H9 (cell line): Measurements from ENCODE around the gene MGST2. TPM values are rescaled to one million over a fixed set of nuclear protein-coding genes. Genes with fewer than 3 reads are reported as not detected.

Experiments
- DNase-seq: peaks from one replicate; pipeline ENCODE4 v3.0.0-alpha.2; 2017
- H2AFZ ChIP-seq: one replicate; pipeline ENCODE4 v1.6.1; 2013; ENCODE audit warnings: mild to moderate bottlenecking, low read length, control low read depth, moderate library complexity
- H2AK5ac ChIP-seq: 2 replicates; pipeline ENCODE4 v1.6.1; 2013; ENCODE audit warnings: low read length, control low read depth, mixed read lengths; ENCODE audit not compliant: insufficient read length
- H2BK120ac ChIP-seq: one replicate; pipeline ENCODE4 v1.6.1; 2013; ENCODE audit warnings: low read depth, mild to moderate bottlenecking, low read length, control low read depth, inconsistent platforms; ENCODE audit not compliant: poor library complexity, severe bottlenecking
- H2BK12ac ChIP-seq: 2 replicates; pipeline ENCODE4 v1.6.1; 2013; ENCODE audit warnings: low read length, control low read depth, mixed read lengths, low read depth; ENCODE audit not compliant: insufficient read length
- H2BK15ac ChIP-seq: 2 replicates; pipeline ENCODE4 v1.6.1; 2013; ENCODE audit warnings: low read depth, low read length, control low read depth
- H2BK20ac ChIP-seq: one replicate; pipeline ENCODE4 v1.6.1; 2013; ENCODE audit warnings: low read depth, mild to moderate bottlenecking, low read length, control low read depth, inconsistent platforms; ENCODE audit not compliant: poor library complexity, severe bottlenecking
- H2BK5ac ChIP-seq: 2 replicates; pipeline ENCODE4 v1.6.1; 2013; ENCODE audit warnings: low read length, control low read depth, mixed read lengths; ENCODE audit not compliant: insufficient read length
- H3K14ac ChIP-seq: 2 replicates; pipeline ENCODE4 v1.6.1; 2013; ENCODE audit warnings: low read length, control low read depth; ENCODE audit not compliant: insufficient read depth
- H3K18ac ChIP-seq: 2 replicates; pipeline ENCODE4 v1.6.1; 2013; ENCODE audit warnings: low read depth, mild to moderate bottlenecking, mixed read lengths, low read length, control low read depth; ENCODE audit not compliant: insufficient read length
- H3K23ac ChIP-seq: 2 replicates; pipeline ENCODE4 v1.6.1; 2013; ENCODE audit warnings: low read length, control low read depth, mixed read lengths, low read depth; ENCODE audit not compliant: insufficient read length
- H3K23me2 ChIP-seq: 2 replicates; pipeline ENCODE4 v1.6.1; 2013; ENCODE audit warnings: low read depth, mild to moderate bottlenecking, mixed read lengths, low read length, control low read depth; ENCODE audit not compliant: insufficient read length, poor library complexity, severe bottlenecking
- H3K27ac ChIP-seq: 2 replicates; pipeline ENCODE4 v1.5.1; 2013; ENCODE audit warnings: low read length, control low read depth, mixed read lengths, low read depth; ENCODE audit not compliant: insufficient read length
- H3K27me3 ChIP-seq: 2 replicates; pipeline ENCODE4 v1.6.1; 2013; ENCODE audit warnings: low read length, control low read depth, inconsistent platforms; ENCODE audit not compliant: insufficient read depth
- H3K4ac ChIP-seq: 2 replicates; pipeline ENCODE4 v1.6.1; 2013; ENCODE audit warnings: low read depth, mild to moderate bottlenecking, control low read depth, inconsistent platforms, low read length, moderate library complexity
- H3K4me1 ChIP-seq: 2 replicates; pipeline ENCODE4 v1.6.1; 2013; ENCODE audit warnings: low read length, control low read depth, inconsistent platforms; ENCODE audit not compliant: insufficient read depth
- H3K4me2 ChIP-seq: 2 replicates; pipeline ENCODE4 v1.6.1; 2013; ENCODE audit warnings: low read length, control low read depth, mixed read lengths; ENCODE audit not compliant: insufficient read length, insufficient read depth
- H3K56ac ChIP-seq: 2 replicates; pipeline ENCODE4 v1.6.1; 2013; ENCODE audit warnings: low read depth, mild to moderate bottlenecking, mixed read lengths, low read length, control low read depth; ENCODE audit not compliant: insufficient read length
- H3K79me1 ChIP-seq: 2 replicates; pipeline ENCODE4 v1.6.1; 2013; ENCODE audit warnings: low read depth, mild to moderate bottlenecking, moderate library complexity, low read length, control low read depth, inconsistent platforms; ENCODE audit not compliant: insufficient read depth, poor library complexity, severe bottlenecking
- H3K79me2 ChIP-seq: 2 replicates; pipeline ENCODE4 v1.6.1; 2013; ENCODE audit warnings: low read length, control low read depth, inconsistent platforms; ENCODE audit not compliant: insufficient read depth
- H3K9ac ChIP-seq: 2 replicates; pipeline ENCODE4 v1.6.1; 2013; ENCODE audit warnings: low read length, control low read depth, mixed read lengths; ENCODE audit not compliant: insufficient read length; ENCODE audit errors: extremely low read depth
- H3K9me3 ChIP-seq: one replicate; pipeline ENCODE4 v1.6.1; 2013; ENCODE audit warnings: low read depth, low read length, inconsistent platforms; ENCODE audit not compliant: control insufficient read depth
- H3T11ph ChIP-seq: one replicate; pipeline ENCODE4 v1.6.1; 2013; ENCODE audit warnings: mild to moderate bottlenecking, low read length, control low read depth, inconsistent platforms
- H4K20me1 ChIP-seq: one replicate; pipeline ENCODE4 v1.6.1; 2013; ENCODE audit not compliant: control insufficient read depth, insufficient read length, insufficient read depth
- H4K5ac ChIP-seq: 2 replicates; pipeline ENCODE4 v1.6.1; 2013; ENCODE audit warnings: low read depth, mild to moderate bottlenecking, mixed read lengths, low read length, control low read depth; ENCODE audit not compliant: insufficient read length
- H4K8ac ChIP-seq: replicated peaks from 2 replicates; pipeline ENCODE4 v1.6.1; 2013; ENCODE audit warnings: low read length, control low read depth, mixed read lengths, low read depth; ENCODE audit not compliant: insufficient read length
- H4K91ac ChIP-seq: 2 replicates; pipeline ENCODE4 v1.6.1; 2013; ENCODE audit warnings: low read depth, mild to moderate bottlenecking, moderate library complexity, mixed read lengths, low read length, control low read depth; ENCODE audit not compliant: insufficient read length
- H3K27ac Mint-ChIP-seq, 3 experiments: 2 replicates in 2 of 3; 3 replicates in 1 of 3; pipeline ENCODE4 v1.8.0; 2020 to 2021; ENCODE audit warnings: mixed read lengths in 3 of 3, mild to moderate bottlenecking in 1 of 3, moderate library complexity in 1 of 3
- H3K27me3 Mint-ChIP-seq: 2 replicates; pipeline ENCODE4 v1.8.0; 2021; ENCODE audit warnings: low read depth, mild to moderate bottlenecking, moderate library complexity, mixed read lengths
- H3K36me3 Mint-ChIP-seq, 3 experiments: 2 replicates in 2 of 3; 3 replicates in 1 of 3; pipeline ENCODE4 v1.8.0; 2020 to 2021; ENCODE audit warnings: low read depth in 3 of 3, mixed read lengths in 3 of 3; ENCODE audit not compliant: insufficient read depth in 1 of 3
- H3K4me1 Mint-ChIP-seq, 2 experiments: 2 replicates each; pipeline ENCODE4 v1.8.0; 2020; ENCODE audit warnings: mixed read lengths in 2 of 2
- H3K4me3 Mint-ChIP-seq, 2 experiments: 2 replicates in 1 of 2; 3 replicates in 1 of 2; pipeline ENCODE4 v1.8.0; 2020 to 2021; ENCODE audit warnings: mild to moderate bottlenecking in 2 of 2, mixed read lengths in 2 of 2, moderate library complexity in 1 of 2
- H3K9me3 Mint-ChIP-seq, 2 experiments: 2 replicates in 1 of 2; 3 replicates in 1 of 2; pipeline ENCODE4 v1.8.0; 2020; ENCODE audit warnings: mild to moderate bottlenecking in 2 of 2, mixed read lengths in 2 of 2, moderate library complexity in 1 of 2
- CTCF ChIP-seq: fragments of 200-600 bp; sonication (generic); conservative IDR thresholded peaks from 3 replicates; pipeline ENCODE4 v1.8.0; 2021; ENCODE audit warnings: antibody characterized with exemption, mild to moderate bottlenecking
- WGBS: extraction: QIAGEN DNeasy Blood & Tissue Kit; methylation state at CpG from one replicate; pipeline ENCODE4 v1.1.7; 2013; ENCODE audit warnings: missing lambda C conversion rate, low lambda C conversion rate, mixed read lengths; ENCODE audit not compliant: insufficient read length; ENCODE audit errors: extremely low coverage; 5-methylcytosine and 5-hydroxymethylcytosine counted together
- total RNA-seq: library from RNA; stranded (reverse); gene quantifications from 2 replicates; pipeline ENCODE4 v1.2.1, GENCODE V29; 2021

Gene MGST2
- total RNA-seq, 1 experiment from 2014 or later = 6.4 TPM

- no peak overlapping the region for H4K5ac ChIP-seq
- Mint-ChIP-seq H3K4me3 (no peak overlapping the region), H3K27ac (no peak overlapping the region), H3K27me3 (peaks cover 99% of the 10 kb centered on the region), H3K36me3 (no peaks in the 10 kb centered on the region; a peak in 1 of 7 replicates), H3K4me1 (peaks cover 31 to 36% of the 10 kb centered on the region in 2 experiments), H3K9me3 (peaks cover 0 to 10% of the 10 kb centered on the region in 2 experiments; a peak in 3 of 5 replicates)
- H3K4ac ChIP-seq = no peak overlapping the region
- no peak overlapping the region for H2BK15ac ChIP-seq
- H3T11ph ChIP-seq = no peak overlapping the region
- peaks cover 2% of the 10 kb centered on the region; the same call in 1 of the 2 replicates for H3K4me1 ChIP-seq
- H3K9me3 ChIP-seq = no peaks in the 10 kb centered on the region
- H2AK5ac ChIP-seq = no peak overlapping the region
- H3K56ac ChIP-seq = no peak overlapping the region
- no peak overlapping the region for H3K4me2 ChIP-seq
- H3K27ac ChIP-seq = no peak overlapping the region
- no peaks in the 10 kb centered on the region for H4K20me1 ChIP-seq
- no peak overlapping the region for H4K8ac ChIP-seq
- H2AFZ ChIP-seq = no peak overlapping the region
- H3K23ac ChIP-seq = no peak overlapping the region
- no peaks in the 10 kb centered on the region; the same call in 1 of the 2 replicates for H3K79me2 ChIP-seq
- H3K14ac ChIP-seq = no peak overlapping the region
- WGBS = no CpG with 5 or more reads among the region's 1 CpG
- no peak overlapping the region for H4K91ac ChIP-seq
- H2BK12ac ChIP-seq = no peak overlapping the region
- TF ChIP-seq CTCF = no peak
- no peak for DNase-seq
- H2BK120ac ChIP-seq = no peak overlapping the region
- H3K9ac ChIP-seq = no peak overlapping the region
- H3K79me1 ChIP-seq = no peaks in the 10 kb centered on the region
- H2BK20ac ChIP-seq = no peak overlapping the region
- H3K23me2 ChIP-seq = no peaks in the 10 kb centered on the region
- H3K27me3 ChIP-seq = peaks cover 20% of the 10 kb centered on the region; the same call in 1 of the 2 replicates
- no peak overlapping the region for H3K18ac ChIP-seq
- H2BK5ac ChIP-seq = no peak overlapping the region
Observed at GRCh38 chr4:139630126-139630495, 35.5 kb upstream of the MGST2 start.
